GM18508 (cell line): ENCODE data around the gene DAPK2.
"Not testable (repeated sequence)": the region's sequence is repeated elsewhere in the genome, so short reads cannot be mapped to it uniquely, and the experiment has no call there.

Experiments used
- ATAC-seq: cut with Tn5 transposase; IDR thresholded peaks from one replicate; pipeline ENCODE4 v1.9.1; 2021; ENCODE audit warnings: moderate number of reproducible peaks; ENCODE audit not compliant: insufficient read depth, unreplicated experiment

DAPK2 gene

GRCh38 chr15:63902671-63903035, 143.6 kb downstream of the DAPK2 start:
- ATAC-seq, result no peak

- ATAC-seq, result no peak
Measured at GRCh38 chr15:63901912-63902670, 144.2 kb downstream of the DAPK2 start.

GRCh38 chr15:63900306-63900705, 146.0 kb downstream of the DAPK2 start:
- ATAC-seq, result no peak

- ATAC-seq, result not testable (repeated sequence)
Measured at GRCh38 chr15:63899606-63900005, 146.7 kb downstream of the DAPK2 start.

GRCh38 chr15:63899193-63899592, 147.1 kb downstream of the DAPK2 start:
- no peak for ATAC-seq

- peak; percentile 67 for ATAC-seq
Measured at GRCh38 chr15:63896336-63897115, 149.8 kb downstream of the DAPK2 start.

- no peak for ATAC-seq
Measured at GRCh38 chr15:63895787-63896218, 150.5 kb downstream of the DAPK2 start.

- ATAC-seq, result no peak
Measured at GRCh38 chr15:63895194-63895593, 151.1 kb downstream of the DAPK2 start.

GRCh38 chr15:63894662-63894949, 151.7 kb downstream of the DAPK2 start:
- no peak for ATAC-seq

GRCh38 chr15:63893866-63894661, 152.2 kb downstream of the DAPK2 start:
- no peak for ATAC-seq

- no peak for ATAC-seq
Measured at GRCh38 chr15:63892794-63893441, 153.4 kb downstream of the DAPK2 start.

GRCh38 chr15:63891768-63892133, 154.5 kb downstream of the DAPK2 start:
- no peak for ATAC-seq

GRCh38 chr15:63891079-63891767, 155.1 kb downstream of the DAPK2 start:
- ATAC-seq, result no peak

- ATAC-seq, result no peak
Measured at GRCh38 chr15:63890617-63891016, 155.7 kb downstream of the DAPK2 start.

GRCh38 chr15:63889831-63890230, 156.5 kb downstream of the DAPK2 start:
- no peak for ATAC-seq

GRCh38 chr15:63888823-63889222, 157.5 kb downstream of the DAPK2 start:
- ATAC-seq, result no peak

GRCh38 chr15:63888146-63888545, 158.1 kb downstream of the DAPK2 start:
- no peak for ATAC-seq

- no peak for ATAC-seq
Measured at GRCh38 chr15:63887630-63888029, 158.7 kb downstream of the DAPK2 start.

- ATAC-seq, result no peak
Measured at GRCh38 chr15:63884953-63885352, 161.3 kb downstream of the DAPK2 start.

GRCh38 chr15:63881431-63881830, 164.9 kb downstream of the DAPK2 start:
- no peak for ATAC-seq
